Ramos (cell line): ENCODE data around the gene MAPK6.

Experiments used
- in situ Hi-C: fragments of 300-500 bp; cut with MboI; formaldehyde crosslinking; loops from one replicate; pipeline ENCODE4 v1.14.3; 2022; ENCODE audit warnings: low sequenced_read_pairs; ENCODE audit not compliant: unreplicated experiment

Gene MAPK6

DNA sequence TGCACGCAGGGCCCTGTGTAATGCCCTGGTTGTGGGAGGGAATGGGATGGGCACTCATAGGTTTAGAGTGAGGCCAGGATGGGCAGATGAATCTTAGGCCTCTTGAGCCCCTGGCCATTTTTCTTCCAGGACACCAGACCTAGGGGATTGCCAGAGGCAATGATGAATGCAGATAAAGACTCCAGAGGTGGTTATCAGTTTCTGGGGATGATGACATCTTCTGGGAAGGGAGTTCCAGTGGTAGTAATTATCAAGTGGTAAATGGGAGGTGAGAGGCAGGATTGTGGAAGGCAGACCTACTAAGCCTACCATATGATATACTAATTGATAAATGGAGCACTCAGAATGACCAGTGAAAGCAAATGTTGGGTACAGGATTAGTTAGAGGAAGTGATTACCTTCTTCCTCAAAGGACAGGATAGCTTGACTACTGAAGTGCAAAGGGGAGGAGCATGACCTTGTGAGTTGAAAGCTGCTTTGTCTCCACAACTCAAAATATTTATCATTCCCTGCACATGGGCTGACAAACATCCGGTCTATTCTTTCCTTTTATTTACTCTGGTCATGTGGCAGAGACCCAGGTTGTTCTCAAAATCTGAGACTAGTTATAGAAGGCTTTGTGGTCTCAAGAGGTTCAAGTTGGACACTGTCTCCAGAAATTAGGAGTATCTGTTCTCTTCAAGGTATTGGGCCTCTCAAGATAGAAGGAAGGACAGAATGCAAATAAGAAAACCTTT is 10.2 kb upstream of the MAPK6 start:
- in situ Hi-C loops, result no loop called here

- in situ Hi-C loops, result no loop called here
Observed at GRCh38 chr15:52010633-52011595, 8.1 kb upstream of the MAPK6 start.

DNA sequence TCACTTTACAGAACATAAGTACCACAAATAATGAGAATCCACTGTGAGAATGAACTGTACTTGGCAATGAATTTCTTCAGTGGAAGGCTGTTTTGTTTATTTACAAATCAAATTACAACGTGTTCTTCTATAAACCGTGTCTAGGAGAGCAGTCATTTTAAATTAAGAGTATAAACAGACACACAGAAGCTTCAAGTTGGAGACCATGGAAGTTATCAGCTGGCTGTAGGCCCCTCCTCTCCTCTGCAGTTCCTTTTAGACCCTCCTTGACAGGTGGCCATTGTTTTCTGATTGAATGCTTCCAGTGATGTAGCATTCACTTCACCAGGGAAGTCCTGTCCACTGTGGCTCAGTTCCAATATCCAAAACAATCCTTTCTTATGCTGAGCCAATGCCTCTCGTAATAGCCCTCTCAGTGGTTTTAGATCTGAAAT is 7.3 kb upstream of the MAPK6 start:
- in situ Hi-C loops, result no loop called here

- in situ Hi-C loops, result no loop called here
Observed at GRCh38 chr15:52012210-52012609, 6.8 kb upstream of the MAPK6 start.

GRCh38 chr15:52013151-52013791 is 5.7 kb upstream of the MAPK6 start:
- in situ Hi-C loops, result no loop called here

DNA sequence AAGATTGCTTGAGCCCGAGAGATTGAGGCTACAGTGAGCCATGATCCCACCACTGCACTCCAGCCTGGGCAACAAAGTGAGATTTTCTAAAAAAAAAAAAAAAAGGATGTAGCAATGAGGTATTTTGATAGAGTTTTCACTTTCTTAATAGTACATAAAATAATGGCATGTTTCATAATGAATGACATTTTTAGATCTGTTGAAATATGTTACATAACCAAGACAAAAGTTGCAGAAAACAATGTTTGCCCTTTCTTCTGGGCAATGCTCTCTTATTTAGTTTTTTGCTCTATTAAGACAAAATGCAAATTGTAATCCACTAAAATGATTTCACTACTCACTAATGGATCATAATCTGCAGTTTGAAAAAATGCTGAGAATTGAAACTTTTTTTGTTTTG is 4.4 kb upstream of the MAPK6 start:
- in situ Hi-C loops, result no loop called here

DNA sequence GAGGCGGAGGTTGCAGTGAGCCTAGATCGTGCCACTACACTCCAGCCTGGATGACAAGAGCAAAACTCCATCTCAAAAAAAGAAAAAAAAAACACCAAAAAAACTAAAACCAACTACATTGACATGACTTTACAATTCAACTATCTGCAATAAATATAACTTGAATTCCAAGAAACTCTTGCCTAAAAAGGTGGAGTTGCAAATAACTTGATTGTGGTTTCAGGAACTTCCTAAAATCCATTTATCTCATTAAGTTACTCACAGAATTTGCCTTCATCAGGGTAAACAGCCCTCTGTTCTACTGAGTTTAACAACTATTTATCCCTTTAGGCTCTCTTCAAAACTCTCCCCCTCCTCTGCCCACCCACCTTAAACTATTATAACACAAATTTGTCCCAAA is 2.7 kb upstream of the MAPK6 start:
- in situ Hi-C loops, result no loop called here

DNA sequence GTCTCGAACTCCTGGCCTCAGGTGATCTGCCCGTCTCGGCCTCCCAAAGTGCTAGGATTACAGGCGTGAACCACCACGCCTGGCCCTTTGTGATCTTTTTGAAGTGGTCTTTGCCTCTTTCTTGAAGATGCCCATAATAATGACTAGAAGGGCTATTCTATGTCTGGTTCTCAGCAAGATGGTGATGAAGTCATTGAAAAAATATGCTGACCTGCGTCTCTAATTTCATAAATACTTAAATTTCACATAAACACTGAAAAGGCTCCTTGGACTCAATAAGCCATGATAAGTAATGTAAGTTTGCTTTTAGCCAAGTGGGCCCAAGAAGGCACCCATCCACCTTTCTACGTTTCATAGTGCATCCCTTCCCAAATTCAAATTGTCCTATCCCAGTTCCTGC is 775 bp upstream of the MAPK6 start:
- in situ Hi-C loops, result no loop called here

DNA sequence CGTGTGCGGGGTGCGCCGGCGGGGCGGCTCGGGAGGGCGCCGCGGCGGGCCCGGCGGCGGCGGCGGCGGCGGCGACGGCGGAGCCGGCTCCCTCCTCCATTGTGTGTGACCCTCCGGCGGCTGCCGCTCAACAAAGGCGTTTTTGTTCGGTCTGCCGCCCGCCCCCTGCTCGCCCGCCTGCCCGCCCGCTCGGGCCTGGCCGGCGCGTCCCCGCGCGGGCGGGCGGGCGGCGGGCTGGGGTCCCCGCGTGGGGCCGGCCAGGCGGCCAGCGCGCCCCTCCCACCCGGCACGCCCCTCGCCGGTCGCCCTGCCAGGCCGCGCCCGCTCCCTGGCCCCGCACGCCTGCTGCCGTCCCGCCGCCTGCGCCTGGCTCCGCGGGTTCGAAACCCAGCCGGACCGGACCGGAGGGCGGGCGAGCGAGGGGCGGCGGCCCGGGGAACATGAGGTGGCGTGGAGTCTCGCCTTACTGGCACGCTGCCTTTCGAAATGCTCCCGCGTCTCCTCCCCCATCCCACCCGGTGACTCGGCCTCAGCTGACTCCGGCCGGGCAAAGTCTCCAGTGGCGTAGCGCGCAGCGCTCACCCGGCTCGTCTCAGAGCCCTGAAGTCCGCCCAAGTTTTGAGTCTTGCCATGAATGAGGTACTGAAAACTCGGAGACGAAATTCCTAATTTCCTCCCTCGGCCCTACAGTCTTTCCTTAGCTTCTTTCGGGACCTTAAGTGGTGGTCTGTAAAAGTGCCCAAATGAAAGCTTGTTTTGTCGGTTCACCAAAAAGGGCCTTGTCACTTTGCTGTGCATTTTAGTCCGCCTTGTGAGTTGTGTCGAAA is 588 bp downstream of the MAPK6 start:
- in situ Hi-C loops, result no loop called here

DNA sequence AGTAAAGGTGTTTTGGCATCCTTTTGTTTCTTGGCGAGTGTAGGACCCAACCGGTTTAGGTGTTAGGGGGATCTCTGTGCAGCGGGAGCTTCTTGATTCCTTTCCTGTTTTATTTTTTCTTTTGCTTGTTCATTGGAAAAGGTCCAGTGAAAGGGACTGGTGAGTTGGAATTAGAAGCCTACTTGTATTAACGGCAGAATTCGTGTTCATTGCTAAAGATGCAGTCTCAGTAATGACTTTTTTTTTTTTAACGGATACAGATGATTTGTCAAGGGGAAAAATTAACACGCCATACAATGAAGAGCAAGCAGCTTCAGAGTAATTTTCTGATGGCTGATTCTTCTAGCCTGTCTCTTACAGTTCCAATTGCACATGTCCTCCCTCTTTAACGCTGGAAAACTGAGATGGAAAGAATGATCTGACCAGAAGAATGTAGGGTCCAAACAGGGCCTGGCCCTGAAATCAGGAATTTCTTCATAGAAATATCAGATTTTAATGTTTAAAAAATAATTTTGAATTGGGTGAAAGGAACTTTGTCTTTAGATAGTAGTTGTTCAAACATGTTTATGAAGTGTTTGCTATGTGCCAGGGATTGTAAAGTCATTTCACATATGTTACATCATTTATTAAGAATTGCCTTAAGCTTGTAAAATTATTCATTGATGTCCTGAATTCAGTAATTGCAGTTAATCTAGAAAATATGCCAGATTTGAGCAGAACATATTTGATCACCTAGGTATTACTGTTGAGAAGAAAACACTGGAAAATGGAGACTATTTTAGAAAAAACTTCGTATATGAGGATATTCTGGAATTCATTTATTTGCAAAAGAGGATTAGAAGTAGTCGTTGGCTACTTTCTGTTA is 1.4 kb downstream of the MAPK6 start:
- in situ Hi-C loops, result no loop called here

GRCh38 chr15:52021128-52021671 is 2.2 kb downstream of the MAPK6 start:
- in situ Hi-C loops, result no loop called here

GRCh38 chr15:52021892-52022540 is 3.0 kb downstream of the MAPK6 start:
- in situ Hi-C loops, result no loop called here

- in situ Hi-C loops, result no loop called here
Observed at GRCh38 chr15:52023169-52023922, 4.3 kb downstream of the MAPK6 start.

DNA sequence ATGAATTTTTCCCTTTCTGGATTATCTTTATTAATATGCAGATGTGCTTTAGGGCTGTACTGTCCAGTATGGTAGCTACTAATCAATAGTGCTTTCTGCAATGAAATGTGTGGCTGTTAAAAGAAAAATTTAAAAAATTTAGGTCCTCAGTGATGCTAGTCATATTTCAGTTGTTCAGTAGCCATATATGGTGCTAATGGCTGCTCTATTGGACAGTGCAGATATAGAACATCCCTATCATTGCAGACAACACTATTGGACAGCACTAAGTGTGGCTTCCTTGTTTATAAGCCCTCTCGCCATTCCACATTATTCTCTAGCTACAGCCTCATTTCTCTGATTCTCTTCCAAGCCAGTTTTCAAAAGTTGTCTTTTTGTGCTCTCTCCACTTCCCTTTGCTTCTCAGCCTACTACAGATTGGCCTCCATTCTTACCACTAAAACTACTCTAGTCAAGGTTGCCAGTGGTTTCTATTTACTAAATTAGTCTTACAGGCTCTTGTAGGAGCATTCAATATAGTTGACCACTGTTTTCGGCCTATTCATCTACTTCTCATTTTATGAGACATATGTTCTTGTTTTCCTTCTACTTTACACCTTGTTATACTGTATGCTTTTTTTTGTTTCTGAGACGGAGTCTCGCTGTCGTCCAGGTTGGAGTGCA is 9.5 kb downstream of the MAPK6 start:
- in situ Hi-C loops, result no loop called here

- in situ Hi-C loops, result no loop called here
Observed at GRCh38 chr15:52030010-52030409, 11.0 kb downstream of the MAPK6 start.

GRCh38 chr15:52031556-52031955 is 12.5 kb downstream of the MAPK6 start:
- in situ Hi-C loops, result no loop called here

DNA sequence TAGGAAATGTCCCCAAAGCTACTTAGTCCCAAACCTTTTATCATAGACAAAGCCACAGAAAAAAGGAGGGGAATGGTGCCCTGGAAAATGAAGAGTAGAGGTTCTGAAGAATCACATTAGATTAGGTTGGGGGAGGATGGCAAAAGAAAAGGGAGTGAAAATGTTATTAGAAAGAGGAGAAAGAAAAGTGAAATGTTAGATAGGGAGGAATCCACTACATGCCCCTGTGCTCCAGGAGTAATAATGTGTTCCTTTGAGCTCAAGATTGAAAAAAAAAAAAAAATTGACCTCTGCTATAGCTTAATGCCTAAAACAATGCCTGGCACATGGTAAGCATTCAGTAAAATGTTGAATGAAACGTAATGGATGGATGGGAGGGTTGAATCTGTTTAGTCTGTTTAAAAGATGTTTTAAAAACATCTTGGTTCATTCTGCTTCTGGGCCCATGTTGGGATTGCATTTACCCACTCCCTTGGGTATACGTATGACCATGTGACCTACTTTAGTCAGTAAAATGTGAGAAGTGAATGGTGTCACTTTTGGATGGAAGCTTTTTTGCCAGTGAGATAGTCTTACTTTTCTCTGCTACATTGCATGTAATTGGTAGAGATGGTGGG is 19.0 kb downstream of the MAPK6 start:
- in situ Hi-C loops, result no loop called here
